IMR-90 (cell line): ENCODE data around the gene ADCYAP1. TPM values are rescaled to one million over a fixed set of nuclear protein-coding genes. Genes with fewer than 3 reads are reported as not detected.

Experiments used
- ATAC-seq: fragments of 200-7000 bp; cut with Tn5 transposase; 2 replicates; pipeline ENCODE4 v1.9.1; 2020; ENCODE audit warnings: low read depth, mild to moderate bottlenecking, moderate library complexity
- BruUV-seq: library from RNA; stranded (reverse); fragments of 400-500 nt; replicated peaks from 2 replicates; lab custom pipeline; 2021; lab: Mats Ljungman, UMichigan
- CTCF ChIA-PET: fragments of 300-600 bp; formaldehyde crosslinking; extraction: SDS; loops from one replicate; lab custom pipeline; 2021; ENCODE audit warnings: antibody characterized with exemption; lab: Yijun Ruan, JAX
- POLR2A ChIA-PET: fragments of 300-600 bp; sonication (Branson Sonifier 250); formaldehyde crosslinking; loops from one replicate; lab custom pipeline; 2022; ENCODE audit warnings: antibody characterized with exemption; ENCODE audit not compliant: unreplicated experiment; lab: Charles Lee
- DNase-seq: peaks from one replicate; pipeline ENCODE4 v3.0.0; 2013
- H2AFZ ChIP-seq: replicated peaks from 2 replicates; pipeline ENCODE3; 2013; ENCODE audit warnings: low read length, mild to moderate bottlenecking; ENCODE audit not compliant: poor library complexity
- H2AK5ac ChIP-seq: 2 replicates; pipeline ENCODE4 v1.6.1; 2013; ENCODE audit warnings: low read depth, low read length, inconsistent platforms
- H2AK9ac ChIP-seq: replicated peaks from 2 replicates; pipeline ENCODE3; 2013; ENCODE audit warnings: mild to moderate bottlenecking, low read depth, low read length, moderate library complexity; ENCODE audit not compliant: poor library complexity
- H2BK120ac ChIP-seq: 2 replicates; pipeline ENCODE4 v1.6.1; 2013; ENCODE audit warnings: low read depth, low read length, inconsistent platforms
- H2BK15ac ChIP-seq: 3 replicates; pipeline ENCODE4 v1.6.1; 2013; ENCODE audit warnings: low read depth, low read length, inconsistent platforms
- H2BK20ac ChIP-seq: 2 replicates; pipeline ENCODE4 v1.6.1; 2013; ENCODE audit warnings: low read depth, mild to moderate bottlenecking, inconsistent platforms, low read length, moderate library complexity
- H2BK5ac ChIP-seq: 2 replicates; pipeline ENCODE4 v1.6.1; 2013; ENCODE audit warnings: mild to moderate bottlenecking, low read depth, low read length, inconsistent platforms; ENCODE audit not compliant: poor library complexity, severe bottlenecking
- H3K14ac ChIP-seq: replicated peaks from 2 replicates; pipeline ENCODE4 v1.6.1; 2013; ENCODE audit warnings: low read depth, low read length, inconsistent platforms
- H3K18ac ChIP-seq: 2 replicates; pipeline ENCODE4 v1.6.1; 2013; ENCODE audit warnings: low read depth, low read length, control low read depth
- H3K23ac ChIP-seq: 2 replicates; pipeline ENCODE4 v1.6.1; 2013; ENCODE audit warnings: low read depth, low read length, inconsistent platforms
- H3K27ac ChIP-seq: 2 replicates; pipeline ENCODE4 v1.5.1; 2013; ENCODE audit warnings: mild to moderate bottlenecking, control low read depth, low read length; ENCODE audit not compliant: insufficient read depth
- H3K27me3 ChIP-seq: 2 replicates; pipeline ENCODE4 v1.6.1; 2013; ENCODE audit warnings: low read length; ENCODE audit not compliant: control insufficient read depth, insufficient read depth
- H3K36me3 ChIP-seq: 2 replicates; pipeline ENCODE4 v1.6.1; 2013; ENCODE audit warnings: low read length, mixed read lengths; ENCODE audit not compliant: control insufficient read depth, insufficient read depth
- H3K4ac ChIP-seq: 2 replicates; pipeline ENCODE4 v1.6.1; 2013; ENCODE audit warnings: low read depth, low read length, inconsistent platforms
- H3K4me1 ChIP-seq: 2 replicates; pipeline ENCODE4 v1.6.1; 2013; ENCODE audit warnings: low read length, mixed read lengths; ENCODE audit not compliant: control insufficient read depth, insufficient read depth
- H3K4me2 ChIP-seq: 2 replicates; pipeline ENCODE4 v1.6.1; 2013; ENCODE audit warnings: low read depth, mild to moderate bottlenecking, control low read depth, low read length, moderate library complexity
- H3K4me3 ChIP-seq: 2 replicates; pipeline ENCODE4 v1.5.1; 2013; ENCODE audit warnings: low read depth, mild to moderate bottlenecking, control low read depth, low read length, moderate library complexity; ENCODE audit not compliant: insufficient read depth
- H3K56ac ChIP-seq: 2 replicates; pipeline ENCODE4 v1.6.1; 2013; ENCODE audit warnings: low read length, inconsistent platforms; ENCODE audit not compliant: insufficient read depth; ENCODE audit errors: extremely low read depth
- H3K79me1 ChIP-seq, 2 experiments: 2 replicates each; pipeline ENCODE4 v1.6.1; 2013; ENCODE audit warnings: low read length in 2 of 2, inconsistent platforms in 1 of 2, low read depth in 1 of 2
- H3K9ac ChIP-seq: 2 replicates; pipeline ENCODE4 v1.6.1; 2013; ENCODE audit warnings: low read depth, low read length, control low read depth
- H3K9me1 ChIP-seq: 2 replicates; pipeline ENCODE4 v1.6.1; 2013; ENCODE audit warnings: low read length, inconsistent platforms; ENCODE audit not compliant: insufficient read depth
- H3K9me3 ChIP-seq: 2 replicates; pipeline ENCODE4 v1.6.1; 2013; ENCODE audit warnings: low read length; ENCODE audit not compliant: control insufficient read depth, insufficient read depth
- H4K20me1 ChIP-seq: 2 replicates; pipeline ENCODE4 v1.6.1; 2013; ENCODE audit warnings: low read length, inconsistent platforms; ENCODE audit not compliant: insufficient read depth
- H4K5ac ChIP-seq: 2 replicates; pipeline ENCODE4 v1.6.1; 2013; ENCODE audit warnings: mild to moderate bottlenecking, low read depth, low read length, control low read depth
- H4K8ac ChIP-seq, 2 experiments: 2 replicates each; pipeline ENCODE4 v1.6.1; 2013; ENCODE audit warnings: low read depth in 2 of 2, low read length in 2 of 2, control low read depth in 1 of 2, inconsistent platforms in 1 of 2
- H4K91ac ChIP-seq: 2 replicates; pipeline ENCODE4 v1.6.1; 2013; ENCODE audit warnings: low read depth, low read length, inconsistent platforms; ENCODE audit not compliant: insufficient read depth
- BHLHE40 ChIP-seq: fragments of 150-350 bp; IDR thresholded peaks from 2 replicates; pipeline ENCODE4 v1.6.1; 2016; ENCODE audit warnings: mild to moderate bottlenecking, low read depth, low read length
- FOS ChIP-seq: fragments of 150-350 bp; IDR thresholded peaks from 2 replicates; pipeline ENCODE4 v1.6.1; 2016; ENCODE audit warnings: low read depth, low read length
- MAFK ChIP-seq: IDR thresholded peaks from 2 replicates; pipeline ENCODE4 v1.6.1; 2012; ENCODE audit warnings: low read depth, low read length, improper control_type of control experiment
- RAD21 ChIP-seq: IDR thresholded peaks from 2 replicates; pipeline ENCODE4 v1.6.1; 2012; ENCODE audit warnings: low read length, improper control_type of control experiment
- RCOR1 ChIP-seq: IDR thresholded peaks from 2 replicates; pipeline ENCODE4 v1.6.1; 2012; ENCODE audit warnings: mild to moderate bottlenecking, low read length, improper control_type of control experiment; ENCODE audit not compliant: insufficient replicate concordance
- SMC3 ChIP-seq: fragments of 150-350 bp; IDR thresholded peaks from 2 replicates; pipeline ENCODE4 v1.6.1; 2016; ENCODE audit warnings: low read depth, mild to moderate bottlenecking, antibody characterized with exemption, low read length, moderate library complexity
- dilution Hi-C: fragments of 300-500 bp; cut with HindIII; formaldehyde crosslinking; loops from one replicate; pipeline ENCODE4 v1.14.3; 2018; ENCODE audit warnings: low sequenced_read_pairs; ENCODE audit not compliant: unreplicated experiment
- in situ Hi-C: fragments of 300-500 bp; cut with MboI; formaldehyde crosslinking; loops from 3 replicates; pipeline ENCODE4 v1.14.3; 2019; ENCODE audit warnings: low sequenced_read_pairs, inconsistent platforms, mixed read lengths
- intact Hi-C: fragments of 100-400 bp; cut with micrococcal nuclease; formaldehyde crosslinking; loops from 2 replicates; pipeline ENCODE4 v1.10.0; 2022
- polyA plus RNA-seq, 3 experiments: library from polyadenylated mRNA; depleted of rRNA; stranded (reverse); fragments of >200 nt; gene quantifications; 2 replicates each; pipeline ENCODE4 v1.2.3, GENCODE V29; 2012; ENCODE audit warnings: low replicate concordance in 1 of 3
- total RNA-seq: library from RNA; depleted of rRNA; stranded (reverse); fragments of >200 nt; gene quantifications from 2 replicates; pipeline ENCODE4 v1.2.3, GENCODE V29; 2012
- TF ChIP-seq, protein P1 (sequence below): fragments of 150-350 bp; IDR thresholded peaks from 2 replicates; pipeline ENCODE4 v1.6.1; 2016; ENCODE audit warnings: low read depth, mild to moderate bottlenecking, low read length, moderate library complexity, borderline replicate concordance

Gene ADCYAP1
- total and polyA plus RNA-seq, 2 of the 4 experiments (the other 2 are of a cell fraction) = not detected

DNA sequence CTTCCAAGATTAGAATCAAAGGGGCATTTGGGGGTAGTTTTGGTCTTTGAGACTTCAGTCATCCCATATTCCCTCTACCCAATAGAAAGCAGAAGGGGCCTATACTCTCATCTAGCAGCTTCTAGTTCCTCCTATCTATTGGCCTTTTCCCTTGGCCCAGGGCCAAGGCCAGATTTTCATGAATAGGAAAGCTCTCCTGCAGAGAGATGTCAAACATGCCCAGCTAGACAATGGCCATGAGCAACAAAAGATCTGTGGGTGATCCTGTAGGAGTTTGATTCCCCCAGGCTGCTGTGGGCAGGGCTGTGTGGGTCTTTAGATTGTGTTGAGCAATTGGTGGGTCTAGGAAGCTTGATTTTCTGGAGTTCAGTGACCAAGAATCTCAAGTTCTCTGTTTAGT, 2.9 kb upstream of the ADCYAP1 start:
- H3K14ac ChIP-seq = no peak overlapping the region
- no peak overlapping the region for H3K9ac ChIP-seq
- no peak for TF ChIP-seq RCOR1
- TF ChIP-seq BHLHE40 = no peak
- no peak for TF ChIP-seq SMC3
- TF ChIP-seq, protein P1, sequence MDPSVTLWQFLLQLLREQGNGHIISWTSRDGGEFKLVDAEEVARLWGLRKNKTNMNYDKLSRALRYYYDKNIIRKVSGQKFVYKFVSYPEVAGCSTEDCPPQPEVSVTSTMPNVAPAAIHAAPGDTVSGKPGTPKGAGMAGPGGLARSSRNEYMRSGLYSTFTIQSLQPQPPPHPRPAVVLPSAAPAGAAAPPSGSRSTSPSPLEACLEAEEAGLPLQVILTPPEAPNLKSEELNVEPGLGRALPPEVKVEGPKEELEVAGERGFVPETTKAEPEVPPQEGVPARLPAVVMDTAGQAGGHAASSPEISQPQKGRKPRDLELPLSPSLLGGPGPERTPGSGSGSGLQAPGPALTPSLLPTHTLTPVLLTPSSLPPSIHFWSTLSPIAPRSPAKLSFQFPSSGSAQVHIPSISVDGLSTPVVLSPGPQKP = no peak
- no peak for TF ChIP-seq FOS
- TF ChIP-seq MAFK = no peak
- no peak for TF ChIP-seq RAD21
- H3K36me3 ChIP-seq = no peaks in the 10 kb centered on the region
- intact Hi-C loops (no loop called here), in situ Hi-C loops (no loop called here), dilution Hi-C loops (no loop called here)
- H2AK5ac ChIP-seq = no peak overlapping the region
- H3K27ac ChIP-seq = no peak overlapping the region
- no peak overlapping the region for H2BK20ac ChIP-seq
- H2BK5ac ChIP-seq = no peak overlapping the region
- no peaks in the 10 kb centered on the region; the same call in 1 of the 2 replicates for H3K9me3 ChIP-seq
- no peak overlapping the region for H3K4ac ChIP-seq
- CTCF ChIA-PET = no interaction called here
- ATAC-seq = no peak
- H4K5ac ChIP-seq = no peak overlapping the region
- H4K8ac ChIP-seq = no peak overlapping the region
- no peaks in the 10 kb centered on the region for H3K79me1 ChIP-seq
- no peak overlapping the region for H3K4me3 ChIP-seq
- no peak overlapping the region for H3K4me2 ChIP-seq
- H2AK9ac ChIP-seq = no peak overlapping the region
- H3K27me3 ChIP-seq = peaks cover 31% of the 10 kb centered on the region
- POLR2A ChIA-PET = no interaction called here
- H3K9me1 ChIP-seq = no peaks in the 10 kb centered on the region
- no peak overlapping the region for H3K23ac ChIP-seq
- H4K91ac ChIP-seq = no peak overlapping the region
- no peak overlapping the region for H2AFZ ChIP-seq
- no TSS peak for BruUV-seq
- no peak overlapping the region for H3K18ac ChIP-seq
- no peak overlapping the region for H2BK15ac ChIP-seq
- H3K56ac ChIP-seq = no peak overlapping the region
- no peak for DNase-seq
- no peak overlapping the region for H2BK120ac ChIP-seq
- H3K4me1 ChIP-seq = no peaks in the 10 kb centered on the region
- H4K20me1 ChIP-seq = no peaks in the 10 kb centered on the region
